Glomerular visceral epithelial cell (primary cell): Measurements from ENCODE around the gene DIO3.

Experiments
- DNase-seq: peaks from one replicate; pipeline ENCODE4 v3.0.0-alpha.2; 2016; ENCODE audit errors: extremely low spot score

Gene DIO3

GRCh38 chr14:101561145-101561896 is at the start of gene DIO3:
Gene DIO3, plus strand, starts transcription at chr14:101561495.
- DNase-seq: no peak

- DNase-seq: no peak
Measured at GRCh38 chr14:101511620-101512375, 49.5 kb upstream of the DIO3 start.

DNA sequence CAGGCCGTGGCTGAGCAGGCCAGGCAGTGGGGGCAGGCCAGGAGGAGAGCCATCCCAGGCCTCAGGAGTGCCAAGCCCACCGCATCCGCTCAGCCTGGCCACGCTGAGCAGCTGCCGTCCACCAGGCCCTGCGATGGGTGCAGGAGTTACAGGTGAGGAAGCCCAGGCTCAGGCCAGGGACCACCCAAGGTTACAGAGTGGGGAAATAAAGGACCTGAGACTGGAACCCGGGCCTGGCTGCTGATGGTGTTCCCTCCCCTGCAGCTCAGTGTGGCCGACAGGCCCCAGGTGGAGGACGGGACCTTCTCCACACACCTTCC is 49.0 kb upstream of the DIO3 start:
- DNase-seq: no peak

- DNase-seq: no peak
Measured at GRCh38 chr14:101514136-101514535, 47.2 kb upstream of the DIO3 start.

DNA sequence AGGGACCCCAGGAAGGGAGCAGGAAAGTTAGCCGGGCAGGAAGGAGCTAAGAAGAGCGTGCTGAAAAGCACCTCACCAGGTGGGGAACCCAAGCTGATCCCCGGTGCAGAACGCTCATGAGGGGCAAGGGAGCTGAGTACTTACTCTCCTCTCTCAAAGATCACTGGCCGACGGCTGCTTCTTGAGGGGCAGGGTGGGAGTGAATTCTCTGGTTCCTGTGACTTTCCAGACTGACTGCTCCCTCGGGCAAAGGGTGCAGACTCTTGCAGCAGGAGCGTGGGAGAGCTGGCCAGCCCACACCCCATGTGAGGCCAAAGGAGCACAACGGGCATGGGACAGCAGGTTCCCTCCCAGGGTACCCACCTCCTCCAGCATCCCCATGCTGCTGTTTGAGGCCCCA is 44.9 kb upstream of the DIO3 start:
- DNase-seq: no peak

DNA sequence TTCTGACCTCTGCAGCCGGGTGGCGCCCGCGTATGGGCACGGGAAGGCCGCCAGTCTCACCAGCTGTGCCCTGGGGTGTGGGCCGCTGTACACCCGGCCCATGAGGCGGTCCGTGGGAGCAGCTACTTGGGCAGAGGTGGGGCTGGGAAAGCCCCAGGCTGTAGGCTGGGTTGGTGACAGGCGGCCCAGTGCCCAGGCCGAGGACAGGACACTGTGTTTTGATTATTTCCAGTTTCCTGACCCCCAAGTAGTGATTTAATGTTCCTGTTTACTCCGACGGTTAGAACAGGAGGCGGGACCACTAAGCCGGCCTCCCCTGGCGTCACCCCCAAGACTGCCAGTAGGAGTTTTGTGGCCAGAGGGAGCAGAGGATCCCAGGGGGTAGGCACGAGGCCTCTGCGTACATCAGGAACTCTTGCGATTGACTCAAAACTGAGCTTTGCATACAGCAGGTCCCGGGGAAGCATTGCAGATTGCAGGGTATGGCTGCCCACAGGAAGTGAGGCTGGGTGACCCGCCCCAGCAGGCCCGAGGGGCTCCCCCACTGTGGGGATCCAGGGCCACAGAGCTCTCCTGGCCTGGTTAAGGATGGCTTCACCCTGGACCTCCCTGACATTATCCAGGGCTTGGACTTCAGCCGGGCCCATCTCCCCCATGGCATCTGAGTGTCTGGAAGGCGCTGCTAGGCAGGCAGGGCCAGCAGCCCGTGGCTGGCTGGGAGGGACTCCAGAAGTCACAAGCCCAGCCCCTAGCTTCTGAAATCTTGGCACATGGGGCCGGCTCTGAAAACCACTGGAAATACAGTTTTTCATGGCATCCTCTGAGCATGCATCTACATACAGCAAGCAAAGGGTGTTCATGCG is 42.5 kb upstream of the DIO3 start:
- no peak for DNase-seq

DNA sequence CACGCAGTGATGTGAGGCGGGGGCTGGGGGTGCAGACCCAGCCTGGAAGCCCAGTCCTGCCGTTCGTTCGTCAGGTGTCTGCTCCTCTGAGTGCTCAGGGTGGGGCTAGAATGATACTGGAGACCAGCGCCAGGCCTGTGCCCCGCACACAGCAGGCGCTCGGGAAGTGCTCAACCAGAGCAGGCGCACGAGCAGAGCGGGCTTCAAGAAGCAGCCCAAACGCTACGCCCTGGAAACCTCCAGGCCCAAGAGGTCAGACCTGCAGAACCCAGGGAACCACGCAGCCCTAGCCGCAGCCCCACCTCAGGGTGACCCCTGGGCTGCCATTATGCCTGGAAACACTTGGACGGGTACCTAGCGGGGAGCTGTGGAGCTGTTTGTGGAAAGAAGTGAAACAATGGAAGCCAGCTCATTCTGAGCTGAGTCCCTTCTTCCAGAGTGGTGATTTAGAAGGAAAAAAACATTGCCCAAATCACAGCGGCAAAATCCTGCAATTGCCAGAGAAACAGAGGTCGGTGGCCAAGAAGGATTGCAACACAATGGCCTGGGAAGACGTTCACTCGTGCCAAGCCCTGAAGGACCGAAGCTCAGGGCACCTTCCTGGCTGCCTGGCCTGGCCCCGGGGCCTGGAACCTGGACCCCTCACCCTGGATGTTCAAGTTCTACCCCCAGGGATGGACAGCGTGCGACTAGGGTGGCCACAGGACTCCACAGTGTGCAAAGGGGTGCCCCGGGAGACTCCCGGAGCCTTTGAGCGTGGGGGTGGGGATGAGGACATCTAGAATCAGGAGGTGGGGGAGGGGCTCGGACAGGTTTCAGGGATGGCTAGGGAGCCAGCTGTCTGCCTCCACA is 40.4 kb upstream of the DIO3 start:
- DNase-seq: no peak

DNA sequence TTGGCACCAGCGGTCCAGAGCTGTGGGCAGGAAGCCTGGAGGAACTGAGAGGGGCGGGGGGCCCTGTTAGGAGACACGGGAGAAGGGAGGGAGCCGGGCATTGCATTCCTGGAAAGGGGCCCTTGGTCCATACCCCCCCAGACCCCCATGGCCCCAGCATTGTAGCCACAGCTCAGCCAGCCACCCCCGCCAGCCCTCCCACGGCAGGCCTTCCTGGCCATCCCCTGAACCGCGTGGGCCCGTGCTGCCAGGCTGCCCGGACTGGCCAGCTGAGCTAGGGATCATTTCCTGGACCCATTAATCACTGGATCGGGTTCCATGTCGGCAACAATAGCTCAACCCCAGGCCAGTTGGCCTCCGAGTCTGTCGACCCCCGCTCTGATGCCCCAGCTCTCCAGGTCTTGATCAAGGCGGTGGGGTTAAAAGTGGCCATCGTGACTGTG is 39.8 kb upstream of the DIO3 start:
- DNase-seq: no peak

GRCh38 chr14:101521978-101522377 is 39.3 kb upstream of the DIO3 start:
- DNase-seq: no peak

DNA sequence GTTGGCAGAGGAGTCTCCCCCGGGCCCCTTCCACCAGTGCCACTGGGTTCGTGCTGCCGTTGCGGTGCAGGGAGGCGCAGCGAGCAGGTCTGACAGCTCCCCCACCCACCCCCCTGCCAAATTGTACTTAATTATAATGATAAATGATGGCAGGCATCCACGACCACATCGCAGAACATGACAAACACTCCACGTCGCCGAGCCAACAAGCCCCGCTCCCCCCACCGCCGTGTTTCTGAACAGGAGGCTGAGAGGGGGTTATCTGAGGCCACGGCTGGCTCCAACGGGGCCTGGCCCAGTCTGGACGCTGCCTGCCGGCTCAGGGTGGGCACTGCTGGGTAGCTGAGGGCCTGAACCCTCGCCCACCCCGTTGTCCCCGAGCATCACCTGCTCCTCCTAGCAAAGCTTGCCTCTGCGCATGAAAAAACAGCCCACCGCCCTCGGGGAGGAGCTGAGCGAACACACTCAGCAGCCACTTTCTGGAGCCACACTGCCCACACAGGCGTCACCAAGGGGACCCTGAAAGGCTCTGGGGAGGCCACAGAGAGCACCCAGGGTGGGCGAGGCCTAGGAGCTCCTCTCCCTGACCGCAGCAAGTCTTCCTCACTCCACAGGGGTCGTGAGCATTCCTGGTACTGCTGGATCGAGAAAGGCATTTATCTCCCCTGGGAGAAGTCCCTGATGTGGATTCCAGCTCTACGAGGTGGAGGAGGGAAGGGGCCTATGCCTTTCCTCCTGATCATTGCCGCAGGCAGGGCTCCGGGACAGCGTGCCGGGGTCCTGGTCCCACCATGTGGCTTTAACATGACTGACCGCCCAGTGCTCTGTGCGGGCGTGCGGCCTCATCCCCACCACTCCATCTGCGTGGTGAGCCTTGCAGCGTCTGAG is 35.4 kb upstream of the DIO3 start:
- no peak for DNase-seq

DNA sequence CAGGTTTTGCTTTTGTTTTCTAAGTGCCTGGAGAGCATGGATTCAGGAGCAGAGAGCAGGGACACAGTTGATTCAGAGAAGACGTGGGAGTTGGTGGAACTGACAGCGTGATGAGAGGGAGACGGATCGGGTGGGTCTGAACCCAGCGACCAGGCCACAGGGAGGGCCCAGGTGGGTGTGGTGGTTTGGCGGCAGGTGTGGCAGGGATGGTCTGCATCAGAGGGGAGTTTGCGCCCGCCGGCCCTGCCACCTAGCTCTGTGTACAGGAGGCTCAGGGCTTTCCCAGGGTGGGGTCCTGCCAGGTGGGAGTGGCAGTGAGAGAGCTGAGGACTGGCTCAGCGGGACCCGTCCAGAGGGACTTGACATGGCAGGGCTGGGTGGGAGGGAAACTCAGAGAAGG is 33.3 kb upstream of the DIO3 start:
- DNase-seq: no peak

- no peak for DNase-seq
Measured at GRCh38 chr14:101529079-101529478, 32.2 kb upstream of the DIO3 start.

DNA sequence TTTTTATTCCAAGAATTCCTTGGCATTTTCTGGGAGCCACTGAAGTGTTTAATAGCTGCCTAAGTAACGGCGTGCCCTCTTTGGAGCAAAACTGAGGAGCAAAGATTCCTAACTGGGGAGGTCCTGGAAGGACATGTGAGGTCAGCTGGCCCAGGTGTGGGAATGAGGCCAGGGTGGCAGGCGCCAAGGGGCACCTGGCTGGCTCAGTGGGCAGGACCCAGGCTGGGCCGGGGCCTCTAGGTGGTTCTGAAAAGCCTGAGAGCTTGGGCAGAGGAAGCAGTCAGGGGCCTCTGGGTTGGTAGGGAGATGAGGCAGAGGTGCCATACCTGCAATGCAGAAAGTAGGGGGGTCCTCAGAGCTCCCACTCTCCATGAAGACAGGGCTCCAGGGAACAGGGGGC is 27.1 kb upstream of the DIO3 start:
- DNase-seq: no peak

DNA sequence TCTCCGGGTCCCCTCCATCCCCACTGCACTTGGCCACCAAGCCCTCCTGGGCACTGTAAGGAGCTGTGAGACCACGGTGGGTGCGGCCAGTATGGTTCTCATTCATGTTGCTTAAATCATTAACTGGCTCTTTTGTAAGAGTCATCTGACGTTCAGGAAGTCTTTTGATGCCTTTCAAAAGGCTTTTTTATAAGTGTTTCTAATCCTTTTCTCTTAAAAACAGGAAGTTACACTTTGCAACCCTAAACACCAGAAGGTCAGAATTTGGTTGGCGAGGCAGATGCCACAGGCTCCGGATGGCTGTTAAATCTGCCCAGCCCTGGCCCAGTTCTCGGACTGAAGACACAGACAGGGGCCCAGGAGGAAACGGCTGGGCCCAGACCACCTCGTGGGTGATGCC is 26.1 kb upstream of the DIO3 start:
- no peak for DNase-seq

DNA sequence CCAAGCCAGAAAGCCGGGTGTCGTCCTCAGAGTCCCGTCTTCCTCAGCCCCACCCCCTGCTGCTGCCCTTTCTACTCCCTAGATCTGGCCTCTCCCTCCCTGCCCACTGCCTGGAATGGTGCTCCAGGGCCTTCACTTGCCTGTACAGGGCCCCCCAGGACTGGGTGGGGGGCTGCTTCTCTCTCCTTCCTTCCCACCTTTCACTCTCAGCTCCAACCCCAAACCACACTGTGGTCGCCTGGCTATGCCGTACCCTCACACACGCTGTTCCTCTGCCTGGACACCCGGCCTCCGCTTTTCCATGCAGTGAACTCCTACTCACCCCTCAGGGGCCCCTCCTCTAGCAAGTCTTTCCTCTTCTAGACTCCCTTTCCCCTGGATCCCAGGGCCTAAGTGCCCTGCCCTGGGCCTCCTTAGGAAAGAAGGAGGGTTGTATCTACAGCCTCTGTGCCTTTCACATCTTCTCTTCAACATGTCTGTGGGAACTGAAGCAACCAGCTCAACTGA is 25.5 kb upstream of the DIO3 start:
- DNase-seq: no peak

DNA sequence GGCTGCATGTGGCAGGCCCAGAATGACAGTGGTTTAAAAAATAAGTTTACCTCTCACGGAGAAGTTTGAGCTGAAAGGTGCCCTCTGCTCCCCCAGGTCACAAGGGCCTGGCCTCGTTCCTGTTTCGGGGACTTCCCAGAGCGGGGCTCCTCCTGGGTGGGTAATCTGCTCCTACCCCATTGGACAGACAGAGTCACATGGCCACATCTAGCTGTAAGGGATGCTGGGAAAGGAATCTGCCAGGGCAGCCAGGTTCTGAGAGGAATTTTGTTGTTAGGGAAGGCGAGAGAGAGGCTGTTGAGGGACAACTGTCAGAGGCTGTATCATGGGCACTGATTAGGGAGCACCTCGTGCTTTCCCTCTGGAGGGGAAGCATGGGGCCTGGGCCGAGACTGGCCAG is 24.0 kb upstream of the DIO3 start:
- no peak for DNase-seq

DNA sequence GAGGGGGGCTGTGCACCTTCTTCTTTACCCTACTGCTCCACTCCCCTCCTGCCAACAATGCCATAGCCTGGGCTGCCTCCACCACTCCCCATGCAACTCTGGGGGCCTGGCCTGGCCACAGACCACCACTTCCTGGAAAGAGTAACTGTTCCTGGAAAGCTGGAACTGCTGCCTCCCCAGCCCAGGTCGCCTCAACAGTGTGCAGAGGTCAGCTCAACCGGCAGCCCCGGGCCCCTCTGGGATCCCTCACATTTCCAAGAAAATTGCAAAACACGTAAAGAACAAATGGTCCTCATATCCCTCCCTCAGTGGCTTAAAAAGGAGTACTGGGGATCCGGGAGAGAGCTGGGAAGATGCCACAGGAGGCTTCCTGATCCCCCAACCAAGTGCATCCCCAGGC is 22.4 kb upstream of the DIO3 start:
- no peak for DNase-seq

DNA sequence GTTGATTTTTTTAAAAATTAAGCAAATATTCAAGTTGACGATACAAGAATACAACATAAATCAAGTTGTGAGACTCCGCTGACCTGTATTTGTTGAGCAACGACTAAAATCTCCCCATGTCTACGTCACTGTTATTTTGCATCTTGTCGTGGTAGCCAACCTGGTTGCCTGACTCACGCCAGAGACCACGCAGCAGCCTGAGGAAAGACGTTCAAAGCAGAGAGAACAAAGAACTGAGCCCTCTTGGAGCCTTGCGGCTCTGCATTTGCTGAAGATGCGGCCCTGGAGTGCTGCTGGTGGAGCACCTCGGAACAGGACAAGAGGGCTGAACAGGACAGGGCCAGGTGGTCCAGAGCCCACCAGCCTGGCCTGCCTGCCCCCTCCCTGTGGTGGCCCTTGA is 21.4 kb upstream of the DIO3 start:
- no peak for DNase-seq

- DNase-seq: no peak
Measured at GRCh38 chr14:101540481-101541462, 20.5 kb upstream of the DIO3 start.
